ENCODE measurements around the gene MYO15B. TPM values are rescaled to one million over a fixed set of nuclear protein-coding genes. Genes with fewer than 3 reads are reported as not detected.
A peak's percentile ranks its signal among the peaks of the same experiment; 100 is the strongest.

Gene MYO15B
- total and polyA plus RNA-seq, 2 of the 13 experiments (the other 11 are each of a cell fraction or from before 2014, with no cell fraction given) = 2.8 to 8.1 TPM

- TF ChIP-seq ZNF619 (CRISPR knock-in tag; IDR thresholded peaks at IDR 0.05) (no peak), HNF1A (IDR thresholded peaks at IDR 0.05; ENCODE audit: low read depth) (no peak), HNF1A (CRISPR knock-in tag; IDR thresholded peaks at IDR 0.05; ENCODE audit: borderline replicate concordance) (peak; percentile 3; the same call in 1 of the 2 replicates), NR1H2 (CRISPR knock-in tag; IDR thresholded peaks at IDR 0.05; ENCODE audit: borderline replicate concordance, low read depth) (no peak), IRF9 (CRISPR knock-in tag; IDR thresholded peaks at IDR 0.05; ENCODE audit: borderline replicate concordance) (no peak), ZNF777 (CRISPR knock-in tag; IDR thresholded peaks at IDR 0.05) (0 out of 2 replicates have a peak, but pooled peaks have one; percentile 1), ATRX (CRISPR knock-in tag; IDR thresholded peaks at IDR 0.05; ENCODE audit: borderline replicate concordance) (no peak), ATF3 (CRISPR knock-in tag; IDR thresholded peaks at IDR 0.05) (0 out of 2 replicates have a peak, but pooled peaks have one; percentile 16), ZNF234 (CRISPR knock-in tag; conservative IDR thresholded peaks at IDR 0.05) (no peak), DR1 (CRISPR knock-in tag; IDR thresholded peaks at IDR 0.05) (no peak), ATF1 (CRISPR knock-in tag; IDR thresholded peaks at IDR 0.05) (no peak), RBM22 (optimal IDR thresholded peaks at IDR 0.05; ENCODE audit: low read length) (no peak), MXD3 (CRISPR knock-in tag; IDR thresholded peaks at IDR 0.05) (no peak), ZNF878 (CRISPR knock-in tag; IDR thresholded peaks at IDR 0.05) (no peak), ZSCAN22 (CRISPR knock-in tag; IDR thresholded peaks at IDR 0.05) (peak; percentile 100), ZFYVE20 (CRISPR knock-in tag; IDR thresholded peaks at IDR 0.05; ENCODE audit: borderline replicate concordance, low read depth) (no peak), IKZF1 (IDR thresholded peaks at IDR 0.05) (no peak)
Observed at GRCh38 chr17:75553295-75554110, 34.1 kb upstream of the MYO15B start (continued).

All from HepG2 (cell line).